HepG2 (cell line): ENCODE measurements around the gene ALDH3A2. TPM values are rescaled to one million over a fixed set of nuclear protein-coding genes. Genes with fewer than 3 reads are reported as not detected.

Source experiments
- HMG20A ChIP-seq: IDR thresholded peaks from 2 replicates; pipeline ENCODE4 v1.6.1; 2016; ENCODE audit warnings: borderline replicate concordance
- IRX3 ChIP-seq: sonication (generic); formaldehyde crosslinking; IDR thresholded peaks from 2 replicates; pipeline ENCODE4 v1.8.1; 2023; ENCODE audit warnings: mild to moderate bottlenecking, low read depth, missing genetic modification reagents, borderline replicate concordance
- SOX6 ChIP-seq, 2 experiments: fragments of 450-650 bp in 1 of 2; sonication (generic) in 1 of 2; formaldehyde crosslinking in 1 of 2; IDR thresholded peaks; 2 replicates each; pipeline versions ENCODE4 v1.4.0 to v1.6.1; 2017 to 2020; ENCODE audit warnings: antibody characterized with exemption in 1 of 2, mild to moderate bottlenecking in 1 of 2, missing genetic modification reagents in 1 of 2
- SRY ChIP-seq: sonication (generic); formaldehyde crosslinking; IDR thresholded peaks from 2 replicates; pipeline ENCODE4 v1.8.0; 2022; ENCODE audit warnings: mild to moderate bottlenecking, missing genetic modification reagents
- ZNF101 ChIP-seq: sonication (generic); formaldehyde crosslinking; IDR thresholded peaks from 2 replicates; pipeline ENCODE4 v1.4.0; 2020; ENCODE audit warnings: mild to moderate bottlenecking, low read depth, missing genetic modification reagents, borderline replicate concordance
- ZNF232 ChIP-seq: sonication (generic); formaldehyde crosslinking; IDR thresholded peaks from 2 replicates; pipeline ENCODE4 v1.4.0; 2020; ENCODE audit warnings: missing genetic modification reagents, borderline replicate concordance
- ZNF792 ChIP-seq: IDR thresholded peaks from 2 replicates; pipeline ENCODE4 v1.6.1; 2016
- polyA plus RNA-seq, 8 experiments: library from polyadenylated mRNA; depleted of rRNA in 3 of 8; stranded (reverse) in 7 of 8; unstranded in 1 of 8; fragments of >200 nt; fragmentation: Illumina TruSeq in 4 of 8; extraction: Trizol in 4 of 8; gene quantifications; 2 replicates each; pipeline versions ENCODE4 v1.2.1 to v1.2.3, GENCODE V29; 2011 to 2016; ENCODE audit warnings: low read depth in 4 of 8, missing spikeins in 1 of 8, mixed read lengths in 1 of 8; ENCODE audit not compliant: insufficient read depth in 1 of 8
- total RNA-seq, 5 experiments: library from RNA; depleted of rRNA; stranded (reverse); fragments of >200 nt; fragmentation: Illumina TruSeq; extraction: Trizol; gene quantifications; 2 replicates each; pipeline ENCODE4 v1.2.3, GENCODE V29; 2016; ENCODE audit warnings: low read depth in 1 of 5
- TF ChIP-seq, protein P1 (sequence below): IDR thresholded peaks from 2 replicates; pipeline ENCODE4 v1.6.1; 2016; ENCODE audit warnings: low read depth, missing genetic modification reagents, missing compliant biosample characterization
- TF ChIP-seq, protein P2 (sequence below): sonication (generic); formaldehyde crosslinking; IDR thresholded peaks from 2 replicates; pipeline ENCODE4 v1.4.0; 2020; ENCODE audit warnings: missing genetic modification reagents, mild to moderate bottlenecking, borderline replicate concordance
- TF ChIP-seq, protein P3 (sequence below): sonication (generic); formaldehyde crosslinking; IDR thresholded peaks from 2 replicates; pipeline ENCODE4 v1.4.0; 2020; ENCODE audit warnings: mild to moderate bottlenecking, missing genetic modification reagents
- TF ChIP-seq, protein P4 (sequence below): sonication (generic); formaldehyde crosslinking; IDR thresholded peaks from 2 replicates; pipeline ENCODE4 v1.9.0; 2022; ENCODE audit warnings: missing genetic modification reagents, mild to moderate bottlenecking, borderline replicate concordance
- TF ChIP-seq, protein P5 (sequence below): sonication (generic); IDR thresholded peaks from 2 replicates; pipeline ENCODE4 v1.6.1; 2016; ENCODE audit warnings: low read depth, borderline replicate concordance
- TF ChIP-seq, protein P6 (sequence below): sonication (generic); formaldehyde crosslinking; IDR thresholded peaks from 2 replicates; pipeline ENCODE4 v1.9.0; 2021; ENCODE audit warnings: missing genetic modification reagents, mild to moderate bottlenecking, borderline replicate concordance

ALDH3A2 gene
- total and polyA plus RNA-seq, 2 of the 13 experiments (the other 11 are each of a cell fraction or from before 2014, with no cell fraction given) = 80.8 to 180 TPM

DNA sequence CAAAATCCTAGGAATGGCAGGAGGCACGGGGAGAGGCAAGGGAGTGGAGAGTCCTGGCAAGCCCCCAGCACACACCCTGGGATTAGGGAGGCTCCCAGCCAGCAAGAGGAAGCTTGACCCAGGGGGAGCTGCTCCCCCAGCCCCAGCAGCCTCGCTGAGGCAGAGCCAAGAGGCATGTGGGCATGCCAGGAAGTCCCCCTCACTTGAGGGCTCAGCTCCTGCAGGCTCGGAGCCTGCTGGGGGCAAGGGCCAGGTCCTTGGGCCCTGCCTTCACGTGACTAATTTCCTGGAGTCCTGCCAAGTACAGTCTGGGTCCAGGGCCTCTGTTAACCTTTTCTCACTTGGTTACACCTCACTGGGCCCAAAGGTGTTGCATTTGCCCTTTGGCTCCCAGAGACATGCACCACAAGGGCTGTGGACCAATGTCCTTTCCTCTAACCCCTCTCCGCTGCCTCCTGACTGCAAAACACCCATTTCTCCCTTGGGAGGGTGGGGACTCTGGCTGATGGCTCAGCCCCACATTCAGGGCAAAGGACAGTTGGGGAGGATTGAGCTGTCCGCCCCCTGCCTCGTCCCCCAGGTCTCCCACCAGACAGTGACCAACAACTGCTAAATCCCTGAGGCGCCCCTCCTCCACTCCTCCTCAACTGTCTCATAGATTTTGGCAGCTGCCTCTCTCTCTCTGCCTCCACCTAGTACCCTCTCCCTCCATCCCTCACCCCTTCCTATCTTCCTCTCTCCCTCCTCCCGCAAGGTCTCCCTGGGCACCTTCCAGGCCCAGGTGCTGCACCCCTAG, 72.3 kb downstream of the ALDH3A2 start (continued):
- TF ChIP-seq, protein P1, sequence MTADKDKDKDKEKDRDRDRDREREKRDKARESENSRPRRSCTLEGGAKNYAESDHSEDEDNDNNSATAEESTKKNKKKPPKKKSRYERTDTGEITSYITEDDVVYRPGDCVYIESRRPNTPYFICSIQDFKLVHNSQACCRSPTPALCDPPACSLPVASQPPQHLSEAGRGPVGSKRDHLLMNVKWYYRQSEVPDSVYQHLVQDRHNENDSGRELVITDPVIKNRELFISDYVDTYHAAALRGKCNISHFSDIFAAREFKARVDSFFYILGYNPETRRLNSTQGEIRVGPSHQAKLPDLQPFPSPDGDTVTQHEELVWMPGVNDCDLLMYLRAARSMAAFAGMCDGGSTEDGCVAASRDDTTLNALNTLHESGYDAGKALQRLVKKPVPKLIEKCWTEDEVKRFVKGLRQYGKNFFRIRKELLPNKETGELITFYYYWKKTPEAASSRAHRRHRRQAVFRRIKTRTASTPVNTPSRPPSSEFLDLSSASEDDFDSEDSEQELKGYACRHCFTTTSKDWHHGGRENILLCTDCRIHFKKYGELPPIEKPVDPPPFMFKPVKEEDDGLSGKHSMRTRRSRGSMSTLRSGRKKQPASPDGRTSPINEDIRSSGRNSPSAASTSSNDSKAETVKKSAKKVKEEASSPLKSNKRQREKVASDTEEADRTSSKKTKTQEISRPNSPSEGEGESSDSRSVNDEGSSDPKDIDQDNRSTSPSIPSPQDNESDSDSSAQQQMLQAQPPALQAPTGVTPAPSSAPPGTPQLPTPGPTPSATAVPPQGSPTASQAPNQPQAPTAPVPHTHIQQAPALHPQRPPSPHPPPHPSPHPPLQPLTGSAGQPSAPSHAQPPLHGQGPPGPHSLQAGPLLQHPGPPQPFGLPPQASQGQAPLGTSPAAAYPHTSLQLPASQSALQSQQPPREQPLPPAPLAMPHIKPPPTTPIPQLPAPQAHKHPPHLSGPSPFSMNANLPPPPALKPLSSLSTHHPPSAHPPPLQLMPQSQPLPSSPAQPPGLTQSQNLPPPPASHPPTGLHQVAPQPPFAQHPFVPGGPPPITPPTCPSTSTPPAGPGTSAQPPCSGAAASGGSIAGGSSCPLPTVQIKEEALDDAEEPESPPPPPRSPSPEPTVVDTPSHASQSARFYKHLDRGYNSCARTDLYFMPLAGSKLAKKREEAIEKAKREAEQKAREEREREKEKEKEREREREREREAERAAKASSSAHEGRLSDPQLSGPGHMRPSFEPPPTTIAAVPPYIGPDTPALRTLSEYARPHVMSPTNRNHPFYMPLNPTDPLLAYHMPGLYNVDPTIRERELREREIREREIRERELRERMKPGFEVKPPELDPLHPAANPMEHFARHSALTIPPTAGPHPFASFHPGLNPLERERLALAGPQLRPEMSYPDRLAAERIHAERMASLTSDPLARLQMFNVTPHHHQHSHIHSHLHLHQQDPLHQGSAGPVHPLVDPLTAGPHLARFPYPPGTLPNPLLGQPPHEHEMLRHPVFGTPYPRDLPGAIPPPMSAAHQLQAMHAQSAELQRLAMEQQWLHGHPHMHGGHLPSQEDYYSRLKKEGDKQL (CRISPR knock-in tag) = 0 out of 2 replicates have a peak, but pooled peaks have one; percentile 59
- TF ChIP-seq ZNF101 (CRISPR knock-in tag) = no peak
- TF ChIP-seq, protein P2, sequence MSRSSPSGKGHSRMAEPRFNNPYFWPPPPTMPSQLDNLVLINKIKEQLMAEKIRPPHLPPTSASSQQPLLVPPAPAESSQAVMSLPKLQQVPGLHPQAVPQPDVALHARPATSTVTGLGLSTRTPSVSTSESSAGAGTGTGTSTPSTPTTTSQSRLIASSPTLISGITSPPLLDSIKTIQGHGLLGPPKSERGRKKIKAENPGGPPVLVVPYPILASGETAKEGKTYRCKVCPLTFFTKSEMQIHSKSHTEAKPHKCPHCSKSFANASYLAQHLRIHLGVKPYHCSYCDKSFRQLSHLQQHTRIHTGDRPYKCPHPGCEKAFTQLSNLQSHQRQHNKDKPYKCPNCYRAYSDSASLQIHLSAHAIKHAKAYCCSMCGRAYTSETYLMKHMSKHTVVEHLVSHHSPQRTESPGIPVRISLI (CRISPR knock-in tag) = 0 out of 2 replicates have a peak, but pooled peaks have one; percentile 21
- TF ChIP-seq, protein P3, sequence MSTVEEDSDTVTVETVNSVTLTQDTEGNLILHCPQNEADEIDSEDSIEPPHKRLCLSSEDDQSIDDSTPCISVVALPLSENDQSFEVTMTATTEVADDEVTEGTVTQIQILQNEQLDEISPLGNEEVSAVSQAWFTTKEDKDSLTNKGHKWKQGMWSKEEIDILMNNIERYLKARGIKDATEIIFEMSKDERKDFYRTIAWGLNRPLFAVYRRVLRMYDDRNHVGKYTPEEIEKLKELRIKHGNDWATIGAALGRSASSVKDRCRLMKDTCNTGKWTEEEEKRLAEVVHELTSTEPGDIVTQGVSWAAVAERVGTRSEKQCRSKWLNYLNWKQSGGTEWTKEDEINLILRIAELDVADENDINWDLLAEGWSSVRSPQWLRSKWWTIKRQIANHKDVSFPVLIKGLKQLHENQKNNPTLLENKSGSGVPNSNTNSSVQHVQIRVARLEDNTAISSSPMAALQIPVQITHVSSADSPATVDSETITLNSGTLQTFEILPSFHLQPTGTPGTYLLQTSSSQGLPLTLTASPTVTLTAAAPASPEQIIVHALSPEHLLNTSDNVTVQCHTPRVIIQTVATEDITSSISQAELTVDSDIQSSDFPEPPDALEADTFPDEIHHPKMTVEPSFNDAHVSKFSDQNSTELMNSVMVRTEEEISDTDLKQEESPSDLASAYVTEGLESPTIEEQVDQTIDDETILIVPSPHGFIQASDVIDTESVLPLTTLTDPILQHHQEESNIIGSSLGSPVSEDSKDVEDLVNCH = no peak
- no peak for TF ChIP-seq ZNF792
- no peak for TF ChIP-seq HMG20A (CRISPR knock-in tag)
- TF ChIP-seq, protein P4, sequence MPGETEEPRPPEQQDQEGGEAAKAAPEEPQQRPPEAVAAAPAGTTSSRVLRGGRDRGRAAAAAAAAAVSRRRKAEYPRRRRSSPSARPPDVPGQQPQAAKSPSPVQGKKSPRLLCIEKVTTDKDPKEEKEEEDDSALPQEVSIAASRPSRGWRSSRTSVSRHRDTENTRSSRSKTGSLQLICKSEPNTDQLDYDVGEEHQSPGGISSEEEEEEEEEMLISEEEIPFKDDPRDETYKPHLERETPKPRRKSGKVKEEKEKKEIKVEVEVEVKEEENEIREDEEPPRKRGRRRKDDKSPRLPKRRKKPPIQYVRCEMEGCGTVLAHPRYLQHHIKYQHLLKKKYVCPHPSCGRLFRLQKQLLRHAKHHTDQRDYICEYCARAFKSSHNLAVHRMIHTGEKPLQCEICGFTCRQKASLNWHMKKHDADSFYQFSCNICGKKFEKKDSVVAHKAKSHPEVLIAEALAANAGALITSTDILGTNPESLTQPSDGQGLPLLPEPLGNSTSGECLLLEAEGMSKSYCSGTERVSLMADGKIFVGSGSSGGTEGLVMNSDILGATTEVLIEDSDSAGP (CRISPR knock-in tag) = peak; percentile 49; the same call in 1 of the 2 replicates
- no peak for TF ChIP-seq SOX6 (IDR thresholded peaks at IDR 0.05)
- TF ChIP-seq SOX6 (CRISPR knock-in tag; IDR thresholded peaks at IDR 0.05) = peak; percentile 92
- no peak for TF ChIP-seq SRY (CRISPR knock-in tag)
- TF ChIP-seq IRX3 (CRISPR knock-in tag) = 0 out of 2 replicates have a peak, but pooled peaks have one; percentile 49
- TF ChIP-seq, protein P5, sequence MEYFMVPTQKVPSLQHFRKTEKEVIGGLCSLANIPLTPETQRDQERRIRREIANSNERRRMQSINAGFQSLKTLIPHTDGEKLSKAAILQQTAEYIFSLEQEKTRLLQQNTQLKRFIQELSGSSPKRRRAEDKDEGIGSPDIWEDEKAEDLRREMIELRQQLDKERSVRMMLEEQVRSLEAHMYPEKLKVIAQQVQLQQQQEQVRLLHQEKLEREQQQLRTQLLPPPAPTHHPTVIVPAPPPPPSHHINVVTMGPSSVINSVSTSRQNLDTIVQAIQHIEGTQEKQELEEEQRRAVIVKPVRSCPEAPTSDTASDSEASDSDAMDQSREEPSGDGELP = peak; percentile 42; the same call in 1 of the 2 replicates
- TF ChIP-seq, protein P6, sequence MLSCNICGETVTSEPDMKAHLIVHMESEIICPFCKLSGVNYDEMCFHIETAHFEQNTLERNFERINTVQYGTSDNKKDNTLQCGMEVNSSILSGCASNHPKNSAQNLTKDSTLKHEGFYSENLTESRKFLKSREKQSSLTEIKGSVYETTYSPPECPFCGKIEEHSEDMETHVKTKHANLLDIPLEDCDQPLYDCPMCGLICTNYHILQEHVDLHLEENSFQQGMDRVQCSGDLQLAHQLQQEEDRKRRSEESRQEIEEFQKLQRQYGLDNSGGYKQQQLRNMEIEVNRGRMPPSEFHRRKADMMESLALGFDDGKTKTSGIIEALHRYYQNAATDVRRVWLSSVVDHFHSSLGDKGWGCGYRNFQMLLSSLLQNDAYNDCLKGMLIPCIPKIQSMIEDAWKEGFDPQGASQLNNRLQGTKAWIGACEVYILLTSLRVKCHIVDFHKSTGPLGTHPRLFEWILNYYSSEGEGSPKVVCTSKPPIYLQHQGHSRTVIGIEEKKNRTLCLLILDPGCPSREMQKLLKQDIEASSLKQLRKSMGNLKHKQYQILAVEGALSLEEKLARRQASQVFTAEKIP (CRISPR knock-in tag) = no peak
- no peak; the same call in 1 of the 2 replicates for TF ChIP-seq ZNF232 (CRISPR knock-in tag)
